OCI-LY7 (cell line): ENCODE measurements around the gene BRD7. TPM values are rescaled to one million over a fixed set of nuclear protein-coding genes. Genes with fewer than 3 reads are reported as not detected.

Experiments used
- BruUV-seq: library from RNA; stranded (reverse); fragments of 400-500 nt; replicated peaks from 2 replicates; lab custom pipeline; 2021; lab: Mats Ljungman, UMichigan
- CTCF ChIA-PET: fragments of 300-600 bp; sonication (Branson Sonifier 250); formaldehyde crosslinking; loops from one replicate; lab custom pipeline; 2022; ENCODE audit warnings: antibody characterized with exemption; ENCODE audit not compliant: unreplicated experiment; lab: Charles Lee
- POLR2A ChIA-PET: fragments of 300-600 bp; sonication (Branson Sonifier 250); formaldehyde crosslinking; loops from one replicate; lab custom pipeline; 2022; ENCODE audit warnings: antibody characterized with exemption; lab: Charles Lee
- DNase-seq: peaks from one replicate; pipeline ENCODE4 v3.0.0-alpha.2; 2015; ENCODE audit warnings: low spot score
- H2AFZ ChIP-seq: fragments of 200-600 bp; sonication (generic), shearing (Covaris generic); 2 replicates; pipeline ENCODE4 v1.6.1; 2014; ENCODE audit warnings: mild to moderate bottlenecking, antibody characterized with exemption, low read length, moderate library complexity
- H3K27ac ChIP-seq: fragments of 200-600 bp; sonication (generic); 2 replicates; pipeline ENCODE4 v1.5.1; 2014; ENCODE audit warnings: mixed run types, low read depth, mild to moderate bottlenecking, moderate library complexity, low read length, inconsistent platforms; ENCODE audit not compliant: poor library complexity, severe bottlenecking
- H3K36me3 ChIP-seq: fragments of 200-600 bp; sonication (generic); 2 replicates; pipeline ENCODE4 v1.6.1; 2014; ENCODE audit warnings: mild to moderate bottlenecking, antibody characterized with exemption, low read length, moderate library complexity, mixed read lengths; ENCODE audit not compliant: insufficient read depth
- H3K4me1 ChIP-seq: fragments of 200-600 bp; sonication (generic); 2 replicates; pipeline ENCODE4 v1.5.1; 2014; ENCODE audit warnings: mild to moderate bottlenecking, low read length; ENCODE audit not compliant: insufficient read depth, poor library complexity, severe bottlenecking
- H3K4me2 ChIP-seq: fragments of 200-600 bp; sonication (generic); 2 replicates; pipeline ENCODE4 v1.6.1; 2014; ENCODE audit warnings: mild to moderate bottlenecking, low read length
- H3K4me3 ChIP-seq: fragments of 200-600 bp; sonication (generic); 2 replicates; pipeline ENCODE4 v1.5.1; 2014; ENCODE audit warnings: mild to moderate bottlenecking, low read depth, low read length; ENCODE audit not compliant: poor library complexity, severe bottlenecking
- H3K79me2 ChIP-seq: fragments of 200-600 bp; sonication (generic); 2 replicates; pipeline ENCODE4 v1.6.1; 2016; ENCODE audit warnings: low read depth, mild to moderate bottlenecking, low read length, moderate library complexity, mixed read lengths; ENCODE audit not compliant: insufficient read depth
- H3K9me2 ChIP-seq: fragments of 200-600 bp; sonication (generic); 2 replicates; pipeline ENCODE4 v1.6.1; 2016; ENCODE audit warnings: mild to moderate bottlenecking, low read length, mixed read lengths; ENCODE audit not compliant: insufficient read depth
- H3K9me3 ChIP-seq: fragments of 200-600 bp; sonication (generic); 2 replicates; pipeline ENCODE4 v1.6.1; 2014; ENCODE audit warnings: mild to moderate bottlenecking, mixed run types, low read length, mixed read lengths
- H4K20me1 ChIP-seq: fragments of 200-600 bp; sonication (generic); 2 replicates; pipeline ENCODE4 v1.6.1; 2014; ENCODE audit warnings: mild to moderate bottlenecking, antibody characterized with exemption, low read length, moderate library complexity, mixed read lengths; ENCODE audit not compliant: insufficient read depth
- EZH2phosphoT487 ChIP-seq: fragments of 200-600 bp; sonication (generic); IDR thresholded peaks from 2 replicates; pipeline ENCODE4 v1.6.1; 2018; ENCODE audit warnings: low read depth, borderline replicate concordance, mild to moderate bottlenecking, mixed run types, antibody characterized with exemption, low read length, moderate library complexity, mixed read lengths
- intact Hi-C: fragments of 100-400 bp; cut with micrococcal nuclease; formaldehyde crosslinking; loops from one replicate; pipeline ENCODE4 v1.10.0; 2022; ENCODE audit not compliant: unreplicated experiment
- total RNA-seq, 2 experiments: library from RNA; depleted of rRNA in 1 of 2; stranded (reverse); fragments of >200 nt in 1 of 2; shearing (Covaris generic) in 1 of 2; gene quantifications; 2 replicates each; pipeline ENCODE4 v1.2.3, GENCODE V29; 2014 to 2022
- TF ChIP-seq, protein P1 (sequence below): fragments of 200-600 bp; sonication (generic); conservative IDR thresholded peaks from 2 replicates; pipeline ENCODE4 v1.5.1; 2014; ENCODE audit warnings: mild to moderate bottlenecking, antibody characterized with exemption, low read length, moderate library complexity, mixed read lengths

The BRD7 gene
- total RNA-seq, 2 experiments from 2014 or later, result 78.5 to 105 TPM

DNA sequence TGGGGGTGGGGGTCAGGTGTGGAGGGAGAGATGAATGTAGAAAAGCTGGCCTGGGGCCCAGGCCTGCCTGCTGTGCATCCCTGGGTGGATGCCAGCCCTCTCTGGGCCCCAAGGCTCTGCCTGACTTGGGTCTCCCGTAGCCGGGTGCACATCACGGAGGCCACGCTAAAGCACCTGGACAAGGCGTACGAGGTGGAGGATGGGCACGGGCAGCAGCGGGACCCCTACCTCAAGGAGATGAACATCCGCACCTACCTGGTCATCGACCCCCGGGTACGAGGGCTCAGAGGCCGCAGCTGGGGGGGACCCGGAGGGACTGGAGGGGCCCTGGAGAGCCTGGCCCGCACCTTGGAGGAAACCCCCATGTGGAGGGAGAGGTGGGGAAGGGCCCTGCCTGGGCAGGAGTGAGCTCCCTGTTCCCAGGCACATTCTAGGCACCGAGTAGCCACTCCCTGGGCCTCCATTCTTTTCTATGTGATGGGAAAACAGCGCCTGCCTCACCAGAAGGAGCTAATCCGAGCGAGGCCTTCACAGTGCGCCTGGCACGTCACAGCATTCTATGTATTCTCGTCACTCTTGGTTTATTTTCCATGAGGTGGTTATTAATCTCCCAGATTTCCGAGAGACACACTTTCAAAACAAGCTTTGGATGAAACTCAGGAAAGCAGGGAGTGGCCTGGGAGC is 67.7 kb downstream of the BRD7 start:
- CTCF ChIA-PET, result no interaction called here
- no peaks in the 10 kb centered on the region for H3K4me1 ChIP-seq
- no peak overlapping the region for H3K4me3 ChIP-seq
- H2AFZ ChIP-seq, result no peak overlapping the region
- H4K20me1 ChIP-seq, result no peaks in the 10 kb centered on the region
- H3K9me2 ChIP-seq, result no peaks in the 10 kb centered on the region
- POLR2A ChIA-PET, result no interaction called here
- no TSS peak for BruUV-seq
- no peaks in the 10 kb centered on the region for H3K79me2 ChIP-seq
- no peak overlapping the region for H3K27ac ChIP-seq
- H3K9me3 ChIP-seq, result no peaks in the 10 kb centered on the region
- no peak for TF ChIP-seq EZH2phosphoT487
- TF ChIP-seq, protein P1, sequence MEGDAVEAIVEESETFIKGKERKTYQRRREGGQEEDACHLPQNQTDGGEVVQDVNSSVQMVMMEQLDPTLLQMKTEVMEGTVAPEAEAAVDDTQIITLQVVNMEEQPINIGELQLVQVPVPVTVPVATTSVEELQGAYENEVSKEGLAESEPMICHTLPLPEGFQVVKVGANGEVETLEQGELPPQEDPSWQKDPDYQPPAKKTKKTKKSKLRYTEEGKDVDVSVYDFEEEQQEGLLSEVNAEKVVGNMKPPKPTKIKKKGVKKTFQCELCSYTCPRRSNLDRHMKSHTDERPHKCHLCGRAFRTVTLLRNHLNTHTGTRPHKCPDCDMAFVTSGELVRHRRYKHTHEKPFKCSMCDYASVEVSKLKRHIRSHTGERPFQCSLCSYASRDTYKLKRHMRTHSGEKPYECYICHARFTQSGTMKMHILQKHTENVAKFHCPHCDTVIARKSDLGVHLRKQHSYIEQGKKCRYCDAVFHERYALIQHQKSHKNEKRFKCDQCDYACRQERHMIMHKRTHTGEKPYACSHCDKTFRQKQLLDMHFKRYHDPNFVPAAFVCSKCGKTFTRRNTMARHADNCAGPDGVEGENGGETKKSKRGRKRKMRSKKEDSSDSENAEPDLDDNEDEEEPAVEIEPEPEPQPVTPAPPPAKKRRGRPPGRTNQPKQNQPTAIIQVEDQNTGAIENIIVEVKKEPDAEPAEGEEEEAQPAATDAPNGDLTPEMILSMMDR, result no peak
- H3K36me3 ChIP-seq, result peaks cover 27% of the 10 kb centered on the region
- no peak for DNase-seq
- no peak overlapping the region for H3K4me2 ChIP-seq
- intact Hi-C loops, result no loop called here

DNA sequence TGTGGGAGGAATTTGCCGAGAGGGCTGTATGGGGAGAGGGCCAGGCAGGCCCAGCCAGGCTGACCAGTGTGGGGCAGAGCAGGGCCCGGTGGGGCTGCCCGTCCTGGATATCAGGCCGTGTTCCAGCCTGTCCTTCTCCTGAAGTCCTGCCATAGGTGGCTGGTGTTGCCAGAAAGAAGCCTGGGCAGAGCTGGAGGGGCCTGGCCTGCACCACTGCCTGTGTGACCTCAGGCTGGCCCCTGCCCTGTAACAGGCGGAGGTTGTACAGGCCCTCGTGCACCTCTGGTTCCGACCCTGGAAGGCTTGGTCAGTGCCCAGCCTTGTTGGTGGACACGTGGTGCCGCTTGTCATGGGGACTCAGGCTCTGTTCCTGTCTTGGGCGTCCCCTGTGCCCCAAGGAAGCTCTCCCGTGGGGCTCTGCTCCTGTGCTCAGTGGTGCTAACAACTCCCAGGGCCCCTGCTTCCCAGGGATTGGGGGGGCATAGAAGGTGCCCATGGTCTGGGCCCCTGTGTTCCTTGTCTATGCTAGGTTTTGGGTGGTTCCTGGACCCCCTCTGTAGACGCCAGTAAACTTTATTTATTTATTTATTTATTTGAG is 69.2 kb downstream of the BRD7 start:
- H3K36me3 ChIP-seq, result peaks cover 38% of the 10 kb centered on the region
- ChIA-PET CTCF (no interaction called here), POLR2A (no interaction called here)
- no peaks in the 10 kb centered on the region for H3K9me2 ChIP-seq
- no peak overlapping the region for H3K27ac ChIP-seq
- H4K20me1 ChIP-seq, result no peaks in the 10 kb centered on the region
- intact Hi-C loops, result no loop called here
- no peak overlapping the region for H2AFZ ChIP-seq
- BruUV-seq, result no TSS peak
- TF ChIP-seq EZH2phosphoT487, result no peak
- TF ChIP-seq, protein P1, result no peak
- no peaks in the 10 kb centered on the region for H3K9me3 ChIP-seq
- DNase-seq, result no peak
- H3K4me2 ChIP-seq, result no peak overlapping the region
- H3K79me2 ChIP-seq, result no peaks in the 10 kb centered on the region
- no peaks in the 10 kb centered on the region for H3K4me1 ChIP-seq
- no peak overlapping the region for H3K4me3 ChIP-seq
